ENCODE data around the gene CASP4.

The CASP4 gene

GRCh38 chr11:104912102-104912501 lies 56.3 kb downstream of the CASP4 start:
- Histone ChIP-seq H3K79me2 (ENCODE audit: insufficient read depth, low read length) (no peaks in the 10 kb centered on the region), H3K9me2 (replicated peaks; ENCODE audit: low read depth, low read length) (no peaks in the 10 kb centered on the region), H3K4me1 (ENCODE audit: insufficient read depth, low read length, poor library complexity, severe bottlenecking) (peaks cover 13% of the 10 kb centered on the region), H3K4me3 (ENCODE audit: low read length, poor library complexity, severe bottlenecking) (no peak overlapping the region), H3K4me2 (ENCODE audit: low read depth, low read length, poor library complexity, severe bottlenecking) (no peak overlapping the region), H3K36me3 (ENCODE audit: insufficient read depth, low read length) (no peaks in the 10 kb centered on the region), H3K27me3 (ENCODE audit: insufficient read depth, low read length, poor library complexity, severe bottlenecking) (no peaks in the 10 kb centered on the region), H3K9me3 (ENCODE audit: insufficient read depth, low read depth, low read length) (no peaks in the 10 kb centered on the region), H2AFZ (ENCODE audit: low read length) (no peak overlapping the region), H3F3A (ENCODE audit: low read depth) (no peaks in the 10 kb centered on the region), H3K9ac (ENCODE audit: low read depth, low read length, poor library complexity, severe bottlenecking) (no peak overlapping the region), H4K20me1 (ENCODE audit: insufficient read depth, low read length, poor library complexity, severe bottlenecking) (no peaks in the 10 kb centered on the region)
- TF ChIP-seq EZH2phosphoT487 (IDR thresholded peaks at IDR 0.05; ENCODE audit: borderline replicate concordance): no peak
- no peak for TF ChIP-seq CTCF (conservative IDR thresholded peaks at IDR 0.05; ENCODE audit: low read length)

- no peak for TF ChIP-seq EZH2phosphoT487 (IDR thresholded peaks at IDR 0.05; ENCODE audit: borderline replicate concordance)
- TF ChIP-seq CTCF (conservative IDR thresholded peaks at IDR 0.05; ENCODE audit: low read length): no peak
- Histone ChIP-seq H3K4me3 (ENCODE audit: low read length, poor library complexity, severe bottlenecking) (no peak overlapping the region), H2AFZ (ENCODE audit: low read length) (no peak overlapping the region), H3K4me2 (ENCODE audit: low read depth, low read length, poor library complexity, severe bottlenecking) (no peak overlapping the region), H3K9me3 (ENCODE audit: insufficient read depth, low read depth, low read length) (no peaks in the 10 kb centered on the region), H3K9ac (ENCODE audit: low read depth, low read length, poor library complexity, severe bottlenecking) (no peak overlapping the region), H3K4me1 (ENCODE audit: insufficient read depth, low read length, poor library complexity, severe bottlenecking) (no peaks in the 10 kb centered on the region), H3K27me3 (ENCODE audit: insufficient read depth, low read length, poor library complexity, severe bottlenecking) (no peaks in the 10 kb centered on the region), H3K79me2 (ENCODE audit: insufficient read depth, low read length) (no peaks in the 10 kb centered on the region), H3K9me2 (replicated peaks; ENCODE audit: low read depth, low read length) (no peaks in the 10 kb centered on the region), H3K36me3 (ENCODE audit: insufficient read depth, low read length) (no peaks in the 10 kb centered on the region), H3F3A (ENCODE audit: low read depth) (no peaks in the 10 kb centered on the region), H4K20me1 (ENCODE audit: insufficient read depth, low read length, poor library complexity, severe bottlenecking) (no peaks in the 10 kb centered on the region)
Observed at GRCh38 chr11:104908186-104908531, 60.2 kb downstream of the CASP4 start.

- Histone ChIP-seq H4K20me1 (ENCODE audit: insufficient read depth, low read length, poor library complexity, severe bottlenecking) (no peaks in the 10 kb centered on the region), H3F3A (ENCODE audit: low read depth) (no peaks in the 10 kb centered on the region), H3K4me3 (ENCODE audit: low read length, poor library complexity, severe bottlenecking) (no peak overlapping the region), H3K9me3 (ENCODE audit: insufficient read depth, low read depth, low read length) (no peaks in the 10 kb centered on the region), H3K4me2 (ENCODE audit: low read depth, low read length, poor library complexity, severe bottlenecking) (no peak overlapping the region), H3K27me3 (ENCODE audit: insufficient read depth, low read length, poor library complexity, severe bottlenecking) (no peaks in the 10 kb centered on the region), H3K4me1 (ENCODE audit: insufficient read depth, low read length, poor library complexity, severe bottlenecking) (no peaks in the 10 kb centered on the region), H3K36me3 (ENCODE audit: insufficient read depth, low read length) (no peaks in the 10 kb centered on the region), H2AFZ (ENCODE audit: low read length) (no peak overlapping the region), H3K9me2 (replicated peaks; ENCODE audit: low read depth, low read length) (no peaks in the 10 kb centered on the region), H3K79me2 (ENCODE audit: insufficient read depth, low read length) (no peaks in the 10 kb centered on the region), H3K9ac (ENCODE audit: low read depth, low read length, poor library complexity, severe bottlenecking) (no peak overlapping the region)
- TF ChIP-seq CTCF (conservative IDR thresholded peaks at IDR 0.05; ENCODE audit: low read length) (no peak), EZH2phosphoT487 (IDR thresholded peaks at IDR 0.05; ENCODE audit: borderline replicate concordance) (no peak)
Observed at GRCh38 chr11:104907521-104908185, 60.7 kb downstream of the CASP4 start.

Data from Loucy (cell line).